ENCODE measurements around the gene RUNX1.

Gene RUNX1

GRCh38 chr21:34799092-34799491 lies 250.0 kb downstream of the RUNX1 start:
- no peak for DNase-seq

GRCh38 chr21:34797921-34798535 lies 251.1 kb downstream of the RUNX1 start:
- no peak for DNase-seq

- no peak for DNase-seq
Measured at GRCh38 chr21:34797201-34797525, 251.9 kb downstream of the RUNX1 start.

GRCh38 chr21:34796518-34797200 lies 252.4 kb downstream of the RUNX1 start:
- no peak for DNase-seq

- no peak for DNase-seq
Measured at GRCh38 chr21:34795548-34796180, 253.4 kb downstream of the RUNX1 start.

- no peak for DNase-seq
Measured at GRCh38 chr21:34795175-34795547, 253.9 kb downstream of the RUNX1 start.

- DNase-seq, result no peak
Measured at GRCh38 chr21:34794686-34795085, 254.4 kb downstream of the RUNX1 start.

- no peak for DNase-seq
Measured at GRCh38 chr21:34793471-34793870, 255.6 kb downstream of the RUNX1 start.

- DNase-seq, result no peak
Measured at GRCh38 chr21:34792504-34793089, 256.5 kb downstream of the RUNX1 start.

GRCh38 chr21:34791776-34792503 lies 257.2 kb downstream of the RUNX1 start:
- no peak for DNase-seq

- no peak for DNase-seq
Measured at GRCh38 chr21:34790834-34791233, 258.3 kb downstream of the RUNX1 start.

- no peak for DNase-seq
Measured at GRCh38 chr21:34790341-34790740, 258.8 kb downstream of the RUNX1 start.

GRCh38 chr21:34788879-34789278 lies 260.2 kb downstream of the RUNX1 start:
- no peak for DNase-seq

- no peak for DNase-seq
Measured at GRCh38 chr21:34783815-34784214, 265.3 kb downstream of the RUNX1 start.

GRCh38 chr21:34782506-34783360 lies 266.4 kb downstream of the RUNX1 start:
- DNase-seq, result no peak

GRCh38 chr21:34781526-34781925 lies 267.6 kb downstream of the RUNX1 start:
- no peak for DNase-seq

- DNase-seq, result no peak
Measured at GRCh38 chr21:34779860-34780259, 269.2 kb downstream of the RUNX1 start.

- no peak for DNase-seq
Measured at GRCh38 chr21:34775793-34776192, 273.3 kb downstream of the RUNX1 start.

- DNase-seq, result no peak
Measured at GRCh38 chr21:34774750-34775149, 274.4 kb downstream of the RUNX1 start.

- no peak for DNase-seq
Measured at GRCh38 chr21:34771512-34772028, 277.5 kb downstream of the RUNX1 start.

- DNase-seq, result no peak
Measured at GRCh38 chr21:34770576-34770975, 278.5 kb downstream of the RUNX1 start.

GRCh38 chr21:34768326-34768725 lies 280.8 kb downstream of the RUNX1 start:
- no peak for DNase-seq

Data from activated CD4-positive, alpha-beta T cell treated with anti-CD3 and anti-CD28 coated beads, Interleukin-2, amount 50 U/mL, for 4 hours (primary cell).